ENCODE measurements around the gene TSPAN5.
A peak's percentile ranks its signal among the peaks of the same experiment; 100 is the strongest.

Gene TSPAN5

GRCh38 chr4:98452091-98452490 is 206.3 kb downstream of the TSPAN5 start:
- no peaks in the 10 kb centered on the region for H3K27me3 ChIP-seq (ENCODE audit: insufficient read depth, poor library complexity, severe bottlenecking)
- H3K4me3 ChIP-seq (replicated peaks; ENCODE audit: insufficient read depth, low read length), result no peak overlapping the region
- DNase-seq (ENCODE audit: low read depth in 1 of 2, low spot score in 1 of 2), result no peak
- no peak overlapping the region for H3K27ac ChIP-seq (replicated peaks)
- no peak for TF ChIP-seq GABPA (IDR thresholded peaks at IDR 0.05; ENCODE audit: low read depth)
- no peak for TF ChIP-seq SPI1 (IDR thresholded peaks at IDR 0.05; ENCODE audit: borderline replicate concordance, low read depth)
- no peak for TF ChIP-seq REST (IDR thresholded peaks at IDR 0.05; ENCODE audit: insufficient replicate concordance, low read depth)
- TF ChIP-seq POLR2AphosphoS5 (IDR thresholded peaks at IDR 0.05; ENCODE audit: low read depth), result no peak
- no peak for TF ChIP-seq CTCF (IDR thresholded peaks at IDR 0.05; ENCODE audit: insufficient read depth, low read length)

GRCh38 chr4:98448908-98449307 is 209.5 kb downstream of the TSPAN5 start:
- H3K27ac ChIP-seq (replicated peaks), result no peak overlapping the region
- peak in 1 of 2 experiments; percentile 11 for DNase-seq (ENCODE audit: low read depth in 1 of 2, low spot score in 1 of 2)
- TF ChIP-seq POLR2AphosphoS5 (IDR thresholded peaks at IDR 0.05; ENCODE audit: low read depth) (peak; percentile 53; the same call in 1 of the 2 replicates), GABPA (IDR thresholded peaks at IDR 0.05; ENCODE audit: low read depth) (no peak)

GRCh38 chr4:98447648-98448047 is 210.8 kb downstream of the TSPAN5 start:
- TF ChIP-seq SPI1 (IDR thresholded peaks at IDR 0.05; ENCODE audit: borderline replicate concordance, low read depth), result no peak
- no peak for TF ChIP-seq POLR2AphosphoS5 (IDR thresholded peaks at IDR 0.05; ENCODE audit: low read depth)
- TF ChIP-seq REST (IDR thresholded peaks at IDR 0.05; ENCODE audit: insufficient replicate concordance, low read depth), result no peak
- TF ChIP-seq GABPA (IDR thresholded peaks at IDR 0.05; ENCODE audit: low read depth), result no peak
- Histone ChIP-seq H3K27me3 (ENCODE audit: insufficient read depth, poor library complexity, severe bottlenecking) (no peaks in the 10 kb centered on the region), H3K27ac (replicated peaks) (peak overlapping the region; percentile 25; the same call in 1 of the 2 replicates), H3K4me3 (replicated peaks; ENCODE audit: insufficient read depth, low read length) (no peak overlapping the region)
- peak in 1 of 2 experiments; percentile 20 for DNase-seq (ENCODE audit: low read depth in 1 of 2, low spot score in 1 of 2)

More at GRCh38 chr4:98448908-98449307, 209.5 kb downstream of the TSPAN5 start:
- no peaks in the 10 kb centered on the region for H3K27me3 ChIP-seq (ENCODE audit: insufficient read depth, poor library complexity, severe bottlenecking)
- H3K4me3 ChIP-seq (replicated peaks; ENCODE audit: insufficient read depth, low read length), result no peak overlapping the region

GRCh38 chr4:98446499-98447375 is 211.7 kb downstream of the TSPAN5 start:
- Histone ChIP-seq H3K27me3 (ENCODE audit: insufficient read depth, poor library complexity, severe bottlenecking) (no peaks in the 10 kb centered on the region), H3K27ac (replicated peaks) (peak overlapping the region; percentile 55), H3K4me3 (replicated peaks; ENCODE audit: insufficient read depth, low read length) (no peak overlapping the region)
- DNase-seq (ENCODE audit: low read depth in 1 of 2, low spot score in 1 of 2), result peak; percentile 42 to 66
- TF ChIP-seq CTCF (IDR thresholded peaks at IDR 0.05; ENCODE audit: insufficient read depth, low read length) (no peak), SPI1 (IDR thresholded peaks at IDR 0.05; ENCODE audit: borderline replicate concordance, low read depth) (peak; percentile 79), GABPA (IDR thresholded peaks at IDR 0.05; ENCODE audit: low read depth) (no peak), REST (IDR thresholded peaks at IDR 0.05; ENCODE audit: insufficient replicate concordance, low read depth) (no peak), POLR2AphosphoS5 (IDR thresholded peaks at IDR 0.05; ENCODE audit: low read depth) (peak; percentile 25)

Measured in HL-60 (cell line).